ENCODE results near the gene CNTNAP5.

The CNTNAP5 gene

GRCh38 chr2:124797049-124797448 is 772.0 kb downstream of the CNTNAP5 start:
- Histone ChIP-seq H3K79me2 (ENCODE audit: insufficient read depth, low read length) (no peaks in the 10 kb centered on the region), H3K9me2 (replicated peaks; ENCODE audit: low read depth, low read length) (no peaks in the 10 kb centered on the region), H3K27me3 (ENCODE audit: insufficient read depth, low read length, poor library complexity, severe bottlenecking) (no peaks in the 10 kb centered on the region), H3K9me3 (ENCODE audit: insufficient read depth, low read depth, low read length) (0 out of 2 replicates have a peak, but pooled peaks cover 3% of the 10 kb centered on the region), H4K20me1 (ENCODE audit: insufficient read depth, low read length, poor library complexity, severe bottlenecking) (no peaks in the 10 kb centered on the region), H3K4me1 (ENCODE audit: insufficient read depth, low read length, poor library complexity, severe bottlenecking) (no peaks in the 10 kb centered on the region), H2AFZ (ENCODE audit: low read length) (no peak overlapping the region), H3K4me3 (ENCODE audit: low read length, poor library complexity, severe bottlenecking) (no peak overlapping the region), H3K9ac (ENCODE audit: low read depth, low read length, poor library complexity, severe bottlenecking) (no peak overlapping the region), H3K4me2 (ENCODE audit: low read depth, low read length, poor library complexity, severe bottlenecking) (no peak overlapping the region), H3K36me3 (ENCODE audit: insufficient read depth, low read length) (no peaks in the 10 kb centered on the region), H3F3A (ENCODE audit: low read depth) (no peaks in the 10 kb centered on the region)
- no peak for TF ChIP-seq EZH2phosphoT487 (IDR thresholded peaks at IDR 0.05; ENCODE audit: borderline replicate concordance)
- TF ChIP-seq, protein P1, sequence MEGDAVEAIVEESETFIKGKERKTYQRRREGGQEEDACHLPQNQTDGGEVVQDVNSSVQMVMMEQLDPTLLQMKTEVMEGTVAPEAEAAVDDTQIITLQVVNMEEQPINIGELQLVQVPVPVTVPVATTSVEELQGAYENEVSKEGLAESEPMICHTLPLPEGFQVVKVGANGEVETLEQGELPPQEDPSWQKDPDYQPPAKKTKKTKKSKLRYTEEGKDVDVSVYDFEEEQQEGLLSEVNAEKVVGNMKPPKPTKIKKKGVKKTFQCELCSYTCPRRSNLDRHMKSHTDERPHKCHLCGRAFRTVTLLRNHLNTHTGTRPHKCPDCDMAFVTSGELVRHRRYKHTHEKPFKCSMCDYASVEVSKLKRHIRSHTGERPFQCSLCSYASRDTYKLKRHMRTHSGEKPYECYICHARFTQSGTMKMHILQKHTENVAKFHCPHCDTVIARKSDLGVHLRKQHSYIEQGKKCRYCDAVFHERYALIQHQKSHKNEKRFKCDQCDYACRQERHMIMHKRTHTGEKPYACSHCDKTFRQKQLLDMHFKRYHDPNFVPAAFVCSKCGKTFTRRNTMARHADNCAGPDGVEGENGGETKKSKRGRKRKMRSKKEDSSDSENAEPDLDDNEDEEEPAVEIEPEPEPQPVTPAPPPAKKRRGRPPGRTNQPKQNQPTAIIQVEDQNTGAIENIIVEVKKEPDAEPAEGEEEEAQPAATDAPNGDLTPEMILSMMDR (conservative IDR thresholded peaks at IDR 0.05; ENCODE audit: low read length) = no peak

- Histone ChIP-seq H3K4me3 (ENCODE audit: low read length, poor library complexity, severe bottlenecking) (no peak overlapping the region), H3K9me2 (replicated peaks; ENCODE audit: low read depth, low read length) (no peaks in the 10 kb centered on the region), H3F3A (ENCODE audit: low read depth) (no peaks in the 10 kb centered on the region), H3K9ac (ENCODE audit: low read depth, low read length, poor library complexity, severe bottlenecking) (no peak overlapping the region), H3K36me3 (ENCODE audit: insufficient read depth, low read length) (no peaks in the 10 kb centered on the region), H3K4me1 (ENCODE audit: insufficient read depth, low read length, poor library complexity, severe bottlenecking) (no peaks in the 10 kb centered on the region), H3K9me3 (ENCODE audit: insufficient read depth, low read depth, low read length) (0 out of 2 replicates have a peak, but pooled peaks cover 3% of the 10 kb centered on the region), H3K27me3 (ENCODE audit: insufficient read depth, low read length, poor library complexity, severe bottlenecking) (no peaks in the 10 kb centered on the region), H3K4me2 (ENCODE audit: low read depth, low read length, poor library complexity, severe bottlenecking) (no peak overlapping the region), H3K79me2 (ENCODE audit: insufficient read depth, low read length) (no peaks in the 10 kb centered on the region), H2AFZ (ENCODE audit: low read length) (no peak overlapping the region), H4K20me1 (ENCODE audit: insufficient read depth, low read length, poor library complexity, severe bottlenecking) (no peaks in the 10 kb centered on the region)
- TF ChIP-seq EZH2phosphoT487 (IDR thresholded peaks at IDR 0.05; ENCODE audit: borderline replicate concordance) = no peak
- TF ChIP-seq, protein P1 (conservative IDR thresholded peaks at IDR 0.05; ENCODE audit: low read length) = no peak
These were observed 773.5 kb downstream of the CNTNAP5 start for GRCh38 chr2:124798551-124798950.

- H2AFZ ChIP-seq (ENCODE audit: low read length) = no peak overlapping the region
- H3K9ac ChIP-seq (ENCODE audit: low read depth, low read length, poor library complexity, severe bottlenecking) = no peak overlapping the region
- no peaks in the 10 kb centered on the region for H3F3A ChIP-seq (ENCODE audit: low read depth)
- no peaks in the 10 kb centered on the region for H3K36me3 ChIP-seq (ENCODE audit: insufficient read depth, low read length)
- H3K9me2 ChIP-seq (replicated peaks; ENCODE audit: low read depth, low read length) = no peaks in the 10 kb centered on the region
- H3K9me3 ChIP-seq (ENCODE audit: insufficient read depth, low read depth, low read length) = no peaks in the 10 kb centered on the region
- H3K4me3 ChIP-seq (ENCODE audit: low read length, poor library complexity, severe bottlenecking) = no peak overlapping the region
- no peaks in the 10 kb centered on the region for H4K20me1 ChIP-seq (ENCODE audit: insufficient read depth, low read length, poor library complexity, severe bottlenecking)
- H3K4me1 ChIP-seq (ENCODE audit: insufficient read depth, low read length, poor library complexity, severe bottlenecking) = no peaks in the 10 kb centered on the region
- TF ChIP-seq, protein P1 (conservative IDR thresholded peaks at IDR 0.05; ENCODE audit: low read length) = peak; percentile 84
- TF ChIP-seq EZH2phosphoT487 (IDR thresholded peaks at IDR 0.05; ENCODE audit: borderline replicate concordance) = no peak
- H3K4me2 ChIP-seq (ENCODE audit: low read depth, low read length, poor library complexity, severe bottlenecking) = no peak overlapping the region
- H3K27me3 ChIP-seq (ENCODE audit: insufficient read depth, low read length, poor library complexity, severe bottlenecking) = no peaks in the 10 kb centered on the region
- no peaks in the 10 kb centered on the region for H3K79me2 ChIP-seq (ENCODE audit: insufficient read depth, low read length)
These were observed 779.2 kb downstream of the CNTNAP5 start for GRCh38 chr2:124804014-124804940.
